ENCODE results near the gene AQP2.
"Not testable (repeated sequence)": the region's sequence is repeated elsewhere in the genome, so short reads cannot be mapped to it uniquely, and the experiment has no call there.

Gene AQP2

DNA sequence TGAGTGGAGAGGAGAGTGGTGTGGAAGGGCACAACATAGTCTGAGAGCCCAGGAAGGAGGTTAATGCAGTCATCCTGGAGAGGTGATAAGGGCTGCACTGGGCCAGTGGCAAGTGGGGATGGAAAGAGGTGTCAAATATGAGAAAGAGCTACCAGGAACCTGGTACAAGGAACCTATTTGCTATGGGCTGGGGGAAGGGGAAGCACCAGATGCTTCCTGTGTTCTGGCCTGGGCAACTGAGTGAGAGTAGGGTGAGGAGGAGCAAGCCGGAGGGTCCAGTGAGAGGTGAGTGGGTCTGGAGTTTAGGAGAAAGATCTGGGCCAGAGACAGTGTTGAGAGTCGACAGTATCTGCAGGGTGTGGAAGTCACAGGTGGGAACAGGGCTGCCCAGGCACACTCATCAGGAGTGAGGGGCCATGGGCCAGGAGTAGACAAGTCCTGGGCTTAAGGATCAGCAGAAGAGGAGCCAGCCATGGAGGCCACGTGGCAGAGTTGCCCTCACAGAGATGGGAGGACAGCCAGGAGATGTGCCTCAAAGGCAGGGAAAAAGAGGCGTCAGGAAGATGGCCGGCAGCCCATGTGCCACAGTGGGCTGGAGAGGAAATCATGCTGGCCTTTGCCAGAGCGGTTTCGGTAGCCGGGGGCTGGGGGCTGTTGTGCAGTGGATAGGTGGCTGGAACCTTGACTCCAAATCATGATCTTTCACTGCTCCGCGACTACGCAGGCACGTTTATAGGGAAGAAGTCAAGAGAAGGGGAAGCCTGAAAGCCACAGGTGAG, 19.3 kb downstream of the AQP2 start:
- no peak for DNase-seq (ENCODE audit: low read depth)

DNA sequence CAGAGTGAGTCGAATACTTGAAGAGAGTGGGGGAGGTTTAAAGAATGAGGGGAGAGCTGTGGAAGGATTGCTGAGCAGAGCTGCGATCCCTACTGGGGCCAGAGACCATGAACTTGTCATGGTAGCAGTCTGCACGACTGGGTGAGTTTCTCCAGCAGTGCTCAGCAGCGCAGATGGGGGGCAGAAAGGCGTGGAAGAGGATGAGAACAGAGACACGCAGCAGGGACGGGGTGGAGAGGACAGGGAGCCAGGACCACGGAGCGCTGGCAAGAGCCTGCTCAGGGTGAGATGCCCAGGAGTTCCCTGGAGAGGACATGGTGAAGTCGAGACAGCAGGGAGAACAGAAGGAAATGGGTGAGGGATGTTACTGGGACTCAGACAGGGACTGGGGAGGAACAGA, 20.1 kb downstream of the AQP2 start:
- no peak for DNase-seq (ENCODE audit: low read depth)

- DNase-seq (ENCODE audit: low read depth): no peak
Measured at GRCh38 chr12:49971141-49971540, 20.6 kb downstream of the AQP2 start.

- DNase-seq (ENCODE audit: low read depth): no peak
Measured at GRCh38 chr12:49972129-49972528, 21.6 kb downstream of the AQP2 start.

GRCh38 chr12:49972641-49973360, 22.3 kb downstream of the AQP2 start, which contains the start of gene AQP6:
TSS of gene AQP6 (plus strand) at chr12:49972947. CDS start at chr12:49973174, 227 bp downstream.
- no peak for DNase-seq (ENCODE audit: low read depth)

DNA sequence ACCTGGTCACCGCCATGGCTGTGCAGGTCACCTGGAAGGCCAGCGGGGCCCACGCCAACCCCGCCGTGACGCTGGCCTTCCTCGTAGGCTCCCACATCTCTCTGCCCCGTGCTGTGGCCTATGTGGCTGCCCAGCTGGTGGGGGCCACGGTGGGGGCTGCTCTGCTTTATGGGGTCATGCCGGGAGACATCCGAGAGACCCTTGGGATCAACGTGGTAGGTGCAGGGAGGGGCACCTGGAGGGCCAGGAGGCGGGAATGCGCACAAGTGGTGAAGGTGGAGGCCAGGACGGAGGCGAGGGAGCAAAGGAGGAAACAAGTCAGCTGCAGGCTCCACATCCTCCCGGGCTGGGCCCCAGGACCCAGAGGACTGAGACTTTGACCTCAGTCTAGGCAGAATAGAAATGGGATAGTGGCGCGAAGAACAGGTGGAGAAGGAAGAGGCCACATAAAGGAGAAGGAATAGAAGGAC, 22.9 kb downstream of the AQP2 start:
- no peak for DNase-seq (ENCODE audit: low read depth)

GRCh38 chr12:49974231-49974675, 23.7 kb downstream of the AQP2 start:
- DNase-seq (ENCODE audit: low read depth): no peak

DNA sequence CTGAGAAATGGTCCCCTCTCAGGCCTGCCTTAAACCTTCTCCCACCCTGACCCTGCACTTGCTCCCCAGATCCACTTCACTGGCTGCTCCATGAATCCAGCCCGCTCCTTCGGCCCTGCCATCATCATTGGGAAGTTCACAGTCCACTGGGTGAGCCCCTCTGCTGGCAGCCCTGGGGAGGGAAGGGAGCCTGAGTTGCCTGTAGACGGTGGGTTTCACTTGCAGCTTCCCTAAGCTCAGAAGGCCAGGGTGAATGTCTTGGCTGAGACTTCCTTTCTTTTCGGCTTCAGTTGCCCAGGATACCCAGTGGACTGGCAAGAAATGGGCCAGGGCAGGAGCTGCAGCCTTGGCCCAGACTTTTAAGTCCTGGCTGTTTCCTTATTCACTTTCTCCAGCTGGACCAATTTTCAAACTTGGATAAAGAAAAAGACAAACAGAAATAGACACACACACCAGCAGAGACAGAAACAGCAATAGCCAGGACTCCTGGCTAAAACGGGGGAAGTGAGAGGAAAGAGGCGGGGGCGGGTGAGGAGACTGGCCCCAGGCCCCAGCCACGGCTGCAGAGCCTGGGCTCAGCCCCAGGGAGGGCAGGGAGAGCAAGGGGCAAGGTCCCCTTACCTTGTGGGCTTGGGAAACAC, 24.3 kb downstream of the AQP2 start:
- no peak for DNase-seq (ENCODE audit: low read depth)

- no peak for DNase-seq (ENCODE audit: low read depth)
Measured at GRCh38 chr12:49975318-49975761, 24.8 kb downstream of the AQP2 start.

GRCh38 chr12:49976557-49976956, 26.0 kb downstream of the AQP2 start:
- no peak for DNase-seq (ENCODE audit: low read depth)

DNA sequence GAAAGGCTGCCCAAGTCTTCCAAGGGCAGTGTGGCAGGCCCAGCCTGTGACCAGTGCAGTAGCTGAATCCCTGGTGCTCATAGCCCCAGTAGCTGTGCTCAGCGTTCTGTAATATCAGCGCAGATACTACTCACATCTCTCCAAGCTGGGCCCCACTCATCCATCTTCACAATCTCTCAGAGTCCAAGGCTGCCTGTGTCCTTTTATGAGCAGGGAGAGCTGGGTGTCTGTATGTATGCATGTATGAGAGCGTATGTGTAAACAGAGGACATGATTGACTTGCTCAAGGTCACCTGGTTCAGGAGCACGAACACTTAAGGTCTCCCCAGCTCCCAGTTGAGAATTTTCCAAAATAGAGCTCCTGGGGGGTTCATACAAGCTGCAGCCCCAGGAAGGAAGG, 27.6 kb downstream of the AQP2 start:
- DNase-seq (ENCODE audit: low read depth): no peak

GRCh38 chr12:49979016-49979586, 28.6 kb downstream of the AQP2 start:
- no peak for DNase-seq (ENCODE audit: low read depth)

- no peak for DNase-seq (ENCODE audit: low read depth)
Measured at GRCh38 chr12:49979791-49980190, 29.3 kb downstream of the AQP2 start.

- no peak for DNase-seq (ENCODE audit: low read depth)
Measured at GRCh38 chr12:49980501-49981349, 30.2 kb downstream of the AQP2 start.

DNA sequence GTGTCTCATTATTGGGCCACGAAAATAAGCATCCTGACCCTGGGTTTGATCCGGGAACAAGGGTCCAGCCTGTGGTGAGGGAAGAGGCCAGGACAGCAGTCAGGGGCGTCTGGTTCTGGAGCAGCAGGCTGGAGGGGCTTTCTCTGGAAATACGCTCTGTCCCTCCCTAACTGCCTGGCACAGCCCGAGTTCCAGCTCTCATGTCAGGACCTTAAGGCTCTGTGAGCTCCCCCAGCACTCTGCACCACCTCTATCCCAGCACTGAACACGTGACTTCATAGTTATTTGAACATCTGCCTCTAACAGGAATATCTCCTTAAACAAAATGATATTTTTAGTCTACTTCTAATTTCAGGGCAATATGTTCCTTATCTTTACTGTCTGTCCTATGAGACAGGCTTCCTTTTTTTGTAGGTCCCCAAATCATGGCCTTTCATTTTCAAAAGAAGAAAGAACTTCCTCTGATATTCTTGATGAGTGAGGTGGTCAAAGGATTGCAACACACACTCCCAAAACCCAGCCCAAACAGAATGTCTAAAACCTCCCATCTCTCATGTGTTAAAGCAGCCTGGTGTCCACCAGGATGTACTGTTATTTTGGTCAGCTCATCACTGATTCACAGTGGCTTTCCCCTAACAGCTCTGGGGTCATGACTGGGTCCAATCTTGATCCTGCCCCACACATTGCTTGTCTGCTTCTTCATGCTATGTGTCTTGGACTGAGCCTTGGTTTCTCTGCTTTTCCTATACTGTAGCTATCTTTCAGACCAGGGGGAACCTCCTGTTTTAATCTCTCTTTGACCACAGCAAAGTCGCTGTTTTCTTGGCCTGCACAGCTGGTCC, 31.9 kb downstream of the AQP2 start:
- DNase-seq (ENCODE audit: low read depth): no peak

DNA sequence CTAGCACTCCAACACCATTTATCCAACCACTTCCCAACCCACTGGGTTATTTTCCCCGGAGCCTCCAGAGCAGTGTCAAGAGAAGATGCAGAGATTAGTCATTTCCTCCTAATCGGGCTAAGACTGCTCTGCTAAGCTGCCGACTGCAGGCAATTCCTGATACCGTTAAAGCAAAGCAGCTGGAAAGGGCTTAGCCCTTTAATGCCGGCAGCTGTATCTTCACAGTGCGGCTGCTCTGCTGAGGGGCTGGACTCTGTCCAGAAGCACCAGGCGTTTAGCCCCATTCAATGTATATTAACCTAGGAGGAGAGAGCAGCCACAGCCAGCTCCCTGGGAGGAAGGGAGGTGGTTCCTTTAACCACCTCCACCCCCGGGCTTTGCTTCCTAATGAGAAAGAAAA, 33.4 kb downstream of the AQP2 start:
- no peak for DNase-seq (ENCODE audit: low read depth)

DNA sequence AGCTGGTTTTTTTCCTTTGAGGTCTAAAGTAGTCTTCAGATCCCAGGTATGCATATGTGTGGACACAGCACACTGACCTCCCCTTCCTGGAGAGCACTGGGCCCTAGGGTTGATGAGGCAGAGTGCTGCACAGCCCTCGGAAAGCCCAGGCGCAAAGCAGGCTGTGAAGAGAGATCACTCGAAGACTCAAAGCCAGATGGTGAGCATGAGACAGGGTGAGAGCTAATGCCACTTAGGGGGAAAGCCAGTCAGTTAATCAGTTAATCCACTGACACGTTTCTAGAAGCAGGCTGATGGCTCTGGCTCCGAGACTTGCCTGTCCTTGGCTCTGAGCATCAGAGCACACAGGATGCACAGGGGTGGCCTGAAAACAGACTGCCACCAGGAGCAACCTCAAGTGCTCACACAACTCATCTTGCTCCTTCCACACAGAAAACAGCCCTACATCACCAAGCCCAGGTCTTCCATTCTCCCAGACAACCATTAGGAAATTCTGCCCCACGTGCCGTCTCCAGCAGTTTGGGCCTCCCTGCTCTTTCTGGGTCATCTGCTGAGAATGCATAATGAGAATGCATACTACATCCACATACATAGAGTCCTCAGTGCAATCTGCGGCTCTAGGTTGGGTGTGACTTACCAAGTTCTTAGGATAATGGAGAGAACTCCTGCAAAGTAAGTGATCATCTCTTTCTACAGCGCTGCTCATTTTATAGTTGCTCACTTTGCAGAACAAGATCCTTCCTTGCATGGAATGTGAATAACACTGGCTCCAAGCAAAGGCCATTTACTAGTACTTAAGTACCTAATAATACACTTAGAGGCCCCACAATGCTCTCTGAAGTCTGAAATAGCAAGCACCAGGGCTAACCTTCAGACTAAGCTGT, 34.2 kb downstream of the AQP2 start:
- DNase-seq (ENCODE audit: low read depth): no peak

- no peak for DNase-seq (ENCODE audit: low read depth)
Measured at GRCh38 chr12:49985981-49986380, 35.4 kb downstream of the AQP2 start.

DNA sequence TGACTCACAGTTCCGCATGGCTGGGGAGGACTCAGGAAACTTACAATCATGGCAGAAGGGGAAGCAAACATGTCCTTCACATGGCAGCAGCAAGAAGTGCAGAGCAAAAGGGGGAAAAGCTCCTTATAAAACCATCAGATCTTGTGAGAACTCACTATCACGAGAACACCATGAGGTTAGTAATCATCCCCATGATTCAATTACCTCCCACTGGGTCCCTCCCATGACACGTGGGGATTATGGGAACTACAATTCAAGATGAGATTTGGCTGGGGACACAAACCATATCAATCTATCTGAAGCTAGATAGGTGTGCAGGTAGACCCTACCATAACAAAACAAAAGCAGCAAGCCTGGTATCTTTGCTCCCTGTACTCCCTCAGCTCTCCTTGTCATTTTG, 35.9 kb downstream of the AQP2 start:
- not testable (repeated sequence) for DNase-seq (ENCODE audit: low read depth)
